Left lung (tissue), 10 donors: Measurements from ENCODE around the gene CD52. TPM values are rescaled to one million over a fixed set of nuclear protein-coding genes. Genes with fewer than 3 reads are reported as not detected.

ENCODE experiments used
- ATAC-seq: fragments of 200-7000 bp; cut with Tn5 transposase; one replicate; pipeline ENCODE4 v1.9.1; 2020; ENCODE audit warnings: moderate library complexity
- DNase-seq, 4 donors: peaks; one replicate each; pipeline ENCODE4 v3.0.0-alpha.2; 2013 to 2020
- H3K27ac ChIP-seq, 2 donors: fragments of 200-600 bp; sonication (generic) in 1 of 2; one replicate each; pipeline versions ENCODE4 v1.5.0 to v1.8.0; 2020 to 2021
- H3K27me3 ChIP-seq, 2 donors: fragments of 200-600 bp; sonication (generic) in 1 of 2; one replicate each; pipeline versions ENCODE4 v1.5.0 to v1.8.0; 2020 to 2021
- H3K36me3 ChIP-seq, 2 donors: fragments of 200-600 bp; sonication (generic) in 1 of 2; one replicate each; pipeline versions ENCODE4 v1.5.0 to v1.8.0; 2020 to 2021
- H3K4me1 ChIP-seq, 2 donors: fragments of 200-600 bp; one replicate each; pipeline ENCODE4 v1.8.0; 2021
- H3K4me3 ChIP-seq, 2 donors: fragments of 200-600 bp; sonication (generic) in 1 of 2; one replicate each; pipeline versions ENCODE4 v1.5.0 to v1.8.0; 2020 to 2021; ENCODE audit warnings: mild to moderate bottlenecking in 1 of 2
- H3K9me3 ChIP-seq, 2 donors: fragments of 200-600 bp; sonication (generic) in 1 of 2; one replicate each; pipeline versions ENCODE4 v1.5.0 to v1.8.0; 2020 to 2021
- intact Hi-C, 2 donors: fragments of 100-400 bp; cut with DNase I; formaldehyde crosslinking; loops; one replicate each; pipeline versions ENCODE4 v1.11.2 to v1.14.2; 2022
- polyA plus RNA-seq, 6 donors: library from polyadenylated mRNA; unstranded; fragments of 120-200 nt; gene quantifications; one replicate each; pipeline ENCODE4 v1.2.1, GENCODE V29; 2013; ENCODE audit not compliant: insufficient read length in 6 of 6
- total RNA-seq, 2 donors: library from RNA; stranded (reverse); fragmentation: NEBNext Ultra II Directional; extraction: Animal tissue kit (Norgen Biotek cat#: 25700); gene quantifications; one replicate each; pipeline ENCODE4 v1.2.1, GENCODE V29; 2021
- TF ChIP-seq, protein P1 (sequence below), 2 donors: fragments of 200-600 bp; sonication (generic) in 1 of 2; IDR thresholded peaks; one replicate each; pipeline versions ENCODE4 v1.5.0 to v1.8.0; 2021; ENCODE audit warnings: antibody characterized with exemption in 2 of 2
- donor health status: DM: no; HTN: yes; CAD: no.
- donor health status: DM: no; HTN: no; CAD: no.

CD52 gene
- total and polyA plus RNA-seq, 8 donors, result 2.6 to 170 (median 6.1) TPM

DNA sequence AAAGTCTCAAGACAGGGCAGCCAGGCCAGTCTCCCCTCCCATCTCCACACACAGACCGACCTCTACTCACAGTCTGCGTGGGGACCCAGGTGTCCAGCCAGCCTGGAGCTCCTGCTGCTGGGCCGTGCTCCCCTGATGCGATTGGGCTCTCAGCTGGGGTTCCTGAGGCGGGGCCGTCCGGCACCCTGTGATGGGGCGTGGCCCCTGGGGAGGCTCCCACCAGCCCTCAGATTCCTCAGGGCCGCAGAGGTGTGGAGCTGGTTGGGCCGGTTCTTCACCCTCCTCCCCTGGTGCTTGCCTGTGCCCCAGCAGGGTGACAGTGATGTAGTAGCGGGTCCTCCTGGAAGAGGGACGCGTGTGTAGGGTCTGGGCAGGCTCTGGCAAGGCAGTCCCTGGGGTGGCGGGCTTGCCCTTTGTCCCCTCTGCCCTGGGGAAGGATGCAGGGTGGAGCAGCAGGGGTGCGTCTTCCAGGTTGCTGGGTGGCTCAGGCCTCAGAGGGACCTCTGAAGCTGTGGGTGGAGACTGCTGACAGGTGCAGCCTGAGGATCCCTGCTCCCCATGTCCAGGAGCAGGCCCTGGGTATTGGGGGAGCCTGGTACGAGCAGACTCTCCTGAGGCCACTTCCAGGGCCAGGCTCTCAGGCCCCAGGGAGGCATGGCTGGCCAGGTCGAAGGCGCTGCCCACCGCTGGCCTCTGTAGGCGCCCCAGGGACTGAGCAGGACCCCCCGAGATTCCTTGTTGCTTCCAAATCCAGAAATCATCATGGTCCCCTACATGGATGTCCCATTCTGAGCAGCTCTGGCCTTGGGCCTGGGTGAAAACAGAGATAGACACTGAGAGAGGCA is 36.4 kb downstream of the CD52 start, which contains the start of gene CRYBG2:
CRYBG2 (minus strand) TSS at position 155 of the 845 bp plus-strand sequence. CDS start 7,473 bp downstream, outside the sequence.
- TF ChIP-seq, protein P1, sequence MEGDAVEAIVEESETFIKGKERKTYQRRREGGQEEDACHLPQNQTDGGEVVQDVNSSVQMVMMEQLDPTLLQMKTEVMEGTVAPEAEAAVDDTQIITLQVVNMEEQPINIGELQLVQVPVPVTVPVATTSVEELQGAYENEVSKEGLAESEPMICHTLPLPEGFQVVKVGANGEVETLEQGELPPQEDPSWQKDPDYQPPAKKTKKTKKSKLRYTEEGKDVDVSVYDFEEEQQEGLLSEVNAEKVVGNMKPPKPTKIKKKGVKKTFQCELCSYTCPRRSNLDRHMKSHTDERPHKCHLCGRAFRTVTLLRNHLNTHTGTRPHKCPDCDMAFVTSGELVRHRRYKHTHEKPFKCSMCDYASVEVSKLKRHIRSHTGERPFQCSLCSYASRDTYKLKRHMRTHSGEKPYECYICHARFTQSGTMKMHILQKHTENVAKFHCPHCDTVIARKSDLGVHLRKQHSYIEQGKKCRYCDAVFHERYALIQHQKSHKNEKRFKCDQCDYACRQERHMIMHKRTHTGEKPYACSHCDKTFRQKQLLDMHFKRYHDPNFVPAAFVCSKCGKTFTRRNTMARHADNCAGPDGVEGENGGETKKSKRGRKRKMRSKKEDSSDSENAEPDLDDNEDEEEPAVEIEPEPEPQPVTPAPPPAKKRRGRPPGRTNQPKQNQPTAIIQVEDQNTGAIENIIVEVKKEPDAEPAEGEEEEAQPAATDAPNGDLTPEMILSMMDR (IDR thresholded peaks at IDR 0.05), result no peak
- Histone ChIP-seq H3K27me3 (peaks cover 9 to 34% of the 10 kb centered on the region in 2 donors), H3K4me3 (no peak within 1 kb of the TSS), H3K4me1 (no peaks in the 10 kb centered on the region), H3K36me3 (no peaks in the 10 kb centered on the region), H3K27ac (no peak within 1 kb of the TSS), H3K9me3 (no peaks in the 10 kb centered on the region)
- ATAC-seq, result peak; percentile 93
- intact Hi-C loops, result no loop called here
- DNase-seq, result peak; percentile 34 to 87 (median 74)

DNA sequence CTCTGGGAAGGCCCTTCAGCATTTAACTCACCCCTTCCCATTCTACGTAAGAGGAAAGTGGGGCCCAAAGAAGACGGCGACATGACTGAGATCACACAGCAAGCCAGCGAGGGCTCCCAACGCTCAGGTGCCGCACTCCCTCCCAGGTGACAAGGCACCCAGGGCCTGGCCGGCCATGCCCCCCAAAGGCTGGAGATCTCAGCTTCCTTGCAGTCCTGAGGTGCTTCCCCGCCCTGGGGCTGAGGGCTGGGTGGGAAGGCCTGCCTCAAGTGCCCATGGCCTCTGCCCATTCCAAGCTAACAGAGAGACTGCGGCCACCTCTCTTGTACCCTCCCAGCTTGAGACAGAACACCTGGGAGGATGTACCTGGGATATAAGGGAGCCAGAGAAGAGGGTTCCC is 37.2 kb downstream of the CD52 start:
- H3K27me3 ChIP-seq, result peaks cover 14 to 41% of the 10 kb centered on the region in 2 donors
- TF ChIP-seq, protein P1 (IDR thresholded peaks at IDR 0.05), result no peak
- H3K4me1 ChIP-seq, result peaks cover 1 to 2% of the 10 kb centered on the region in 2 donors
- ATAC-seq (no peak), DNase-seq (no peak)
- H3K9me3 ChIP-seq, result no peaks in the 10 kb centered on the region
- no peak overlapping the region for H3K27ac ChIP-seq
- H3K36me3 ChIP-seq, result no peaks in the 10 kb centered on the region
- no peak overlapping the region for H3K4me3 ChIP-seq
- intact Hi-C loops, result no loop called here

DNA sequence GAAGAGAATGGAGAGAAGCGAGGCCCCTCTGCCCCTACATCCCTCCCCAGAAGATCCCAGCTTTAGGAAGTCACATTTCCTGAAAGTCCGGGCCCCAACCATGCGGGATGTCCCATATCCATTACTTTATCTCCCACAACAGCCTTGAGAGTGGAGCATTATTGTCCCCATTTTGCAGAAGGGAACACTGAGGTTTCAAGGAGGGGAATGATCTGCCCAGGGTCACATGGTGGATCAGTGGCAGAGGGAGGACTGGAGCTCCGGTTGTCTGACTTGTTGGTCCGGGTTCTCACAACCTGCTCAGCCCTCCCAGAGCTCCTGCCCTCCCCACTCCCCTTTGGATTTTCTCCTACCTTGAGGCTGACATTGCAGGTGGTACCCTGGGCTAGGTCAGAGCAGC is 38.3 kb downstream of the CD52 start:
- Histone ChIP-seq H3K4me3 (no peak overlapping the region), H3K27ac (no peak overlapping the region), H3K9me3 (no peaks in the 10 kb centered on the region), H3K36me3 (no peaks in the 10 kb centered on the region), H3K4me1 (peaks cover 8 to 10% of the 10 kb centered on the region in 2 donors), H3K27me3 (peaks cover 26 to 53% of the 10 kb centered on the region in 2 donors)
- DNase-seq, result no peak
- intact Hi-C loops, result no loop called here
- ATAC-seq, result no peak
- TF ChIP-seq, protein P1 (IDR thresholded peaks at IDR 0.05), result no peak

DNA sequence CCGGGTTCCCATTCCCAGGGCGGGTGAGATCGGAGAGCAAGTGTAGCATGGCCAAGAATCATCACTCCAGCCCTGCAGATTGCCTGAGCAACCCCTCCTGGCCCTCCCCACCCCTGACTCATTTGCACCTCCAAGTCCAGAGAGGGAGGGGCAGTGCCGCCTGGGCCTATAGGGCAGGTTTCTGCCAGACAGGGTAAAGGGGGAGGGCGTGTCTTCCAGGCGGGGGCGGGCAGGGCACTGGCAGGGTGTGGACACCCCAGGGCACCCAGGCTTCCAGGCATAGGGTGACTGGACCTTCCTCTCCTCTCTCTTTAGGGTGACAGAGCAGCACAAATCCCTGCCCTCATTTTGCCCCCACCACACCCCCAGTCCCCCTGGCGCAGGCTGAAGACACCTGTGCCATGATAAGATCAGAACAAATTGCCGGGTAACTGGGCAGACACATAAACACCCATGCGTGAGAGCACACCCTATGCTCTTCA is 39.4 kb downstream of the CD52 start:
- Histone ChIP-seq H3K9me3 (no peaks in the 10 kb centered on the region), H3K36me3 (no peaks in the 10 kb centered on the region), H3K4me1 (peaks cover 8 to 10% of the 10 kb centered on the region in 2 donors), H3K4me3 (no peak overlapping the region), H3K27ac (no peak overlapping the region), H3K27me3 (peaks cover 33 to 63% of the 10 kb centered on the region in 2 donors)
- ATAC-seq (no peak), DNase-seq (no peak)
- TF ChIP-seq, protein P1 (IDR thresholded peaks at IDR 0.05), result no peak
- intact Hi-C loops, result no loop called here
